Loucy (cell line): Measurements from ENCODE around the gene PACSIN2.

Source experiments
- H2AFZ ChIP-seq: fragments of 200-600 bp; sonication (generic); 2 replicates; pipeline ENCODE4 v1.6.0; 2016; ENCODE audit warnings: antibody characterized with exemption, mild to moderate bottlenecking, low read length, moderate library complexity
- H3F3A ChIP-seq: fragments of 200-600 bp; 2 replicates; pipeline ENCODE4 v1.6.0; 2016; ENCODE audit warnings: antibody characterized with exemption, low read depth, mild to moderate bottlenecking
- H3K27me3 ChIP-seq: fragments of 200-600 bp; sonication (generic); 2 replicates; pipeline ENCODE4 v1.6.1; 2014; ENCODE audit warnings: low read length, mild to moderate bottlenecking; ENCODE audit not compliant: insufficient read depth, poor library complexity, severe bottlenecking
- H3K36me3 ChIP-seq: fragments of 200-600 bp; sonication (generic); 2 replicates; pipeline ENCODE4 v1.6.1; 2016; ENCODE audit warnings: low read length; ENCODE audit not compliant: insufficient read depth
- H3K4me1 ChIP-seq: fragments of 200-600 bp; sonication (generic); 2 replicates; pipeline ENCODE4 v1.5.1; 2014; ENCODE audit warnings: low read length, mild to moderate bottlenecking; ENCODE audit not compliant: insufficient read depth, poor library complexity, severe bottlenecking
- H3K4me2 ChIP-seq: fragments of 200-600 bp; sonication (generic); 2 replicates; pipeline ENCODE4 v1.6.0; 2014; ENCODE audit warnings: antibody characterized with exemption, low read length, low read depth, mild to moderate bottlenecking; ENCODE audit not compliant: poor library complexity, severe bottlenecking
- H3K4me3 ChIP-seq: fragments of 200-600 bp; sonication (generic); 2 replicates; pipeline ENCODE4 v1.5.1; 2014; ENCODE audit warnings: low read length, mild to moderate bottlenecking, mixed read lengths; ENCODE audit not compliant: poor library complexity, severe bottlenecking
- H3K79me2 ChIP-seq: fragments of 200-600 bp; sonication (generic); 2 replicates; pipeline ENCODE4 v1.6.1; 2014; ENCODE audit warnings: low read length; ENCODE audit not compliant: insufficient read depth
- H3K9ac ChIP-seq: fragments of 200-600 bp; sonication (generic); 2 replicates; pipeline ENCODE4 v1.6.0; 2014; ENCODE audit warnings: mild to moderate bottlenecking, low read depth, low read length, moderate library complexity; ENCODE audit not compliant: poor library complexity, severe bottlenecking
- H3K9me2 ChIP-seq: fragments of 200-600 bp; sonication (generic); replicated peaks from 2 replicates; pipeline ENCODE4 v1.6.1; 2016; ENCODE audit warnings: low read depth, low read length, mixed read lengths
- H3K9me3 ChIP-seq: fragments of 200-600 bp; sonication (generic); 2 replicates; pipeline ENCODE4 v1.6.1; 2014; ENCODE audit warnings: mild to moderate bottlenecking, antibody characterized with exemption, low read length, low read depth; ENCODE audit not compliant: insufficient read depth
- H4K20me1 ChIP-seq: fragments of 200-600 bp; sonication (generic); 2 replicates; pipeline ENCODE4 v1.6.0; 2014; ENCODE audit warnings: antibody characterized with exemption, low read length, mild to moderate bottlenecking; ENCODE audit not compliant: insufficient read depth, poor library complexity, severe bottlenecking
- CTCF ChIP-seq: fragments of 200-600 bp; sonication (generic); conservative IDR thresholded peaks from 2 replicates; pipeline ENCODE4 v1.5.1; 2014; ENCODE audit warnings: mild to moderate bottlenecking, antibody characterized with exemption, low read length
- EZH2phosphoT487 ChIP-seq: fragments of 200-600 bp; IDR thresholded peaks from 2 replicates; pipeline ENCODE4 v1.6.1; 2018; ENCODE audit warnings: antibody characterized with exemption, mild to moderate bottlenecking, moderate library complexity, borderline replicate concordance

Gene PACSIN2

GRCh38 chr22:43008921-43009320 lies 6.0 kb downstream of the PACSIN2 start:
- Histone ChIP-seq H3K9ac (no peak overlapping the region), H4K20me1 (peaks cover 79% of the 10 kb centered on the region), H3K9me2 (no peaks in the 10 kb centered on the region), H2AFZ (no peak overlapping the region), H3K27me3 (no peaks in the 10 kb centered on the region), H3K79me2 (peaks cover 98% of the 10 kb centered on the region), H3K4me2 (peak overlapping the region; percentile 23), H3K9me3 (no peaks in the 10 kb centered on the region), H3K4me3 (no peak overlapping the region), H3K36me3 (no peaks in the 10 kb centered on the region), H3K4me1 (peaks cover 58% of the 10 kb centered on the region), H3F3A (0 out of 2 replicates have a peak, but pooled peaks cover 3% of the 10 kb centered on the region)
- TF ChIP-seq EZH2phosphoT487 (no peak), CTCF (no peak)

DNA sequence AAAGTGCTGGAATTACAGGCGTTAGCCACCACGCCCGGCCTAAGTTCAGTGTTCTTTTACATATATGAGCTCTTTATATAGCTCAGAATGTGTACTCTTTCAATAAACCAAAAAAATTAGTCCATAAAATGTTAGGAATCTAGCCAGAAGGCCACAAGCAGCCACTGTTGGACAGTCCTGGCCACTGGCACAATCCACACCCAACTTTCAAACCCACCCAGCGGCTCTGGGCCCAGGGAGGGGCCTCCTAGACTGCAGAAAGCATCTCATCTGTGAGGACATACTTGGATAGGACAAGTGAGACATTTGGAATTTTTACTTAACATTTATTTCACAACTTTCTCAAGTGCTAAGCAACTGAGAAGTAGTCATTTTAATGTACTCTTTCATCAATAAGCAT lies 6.4 kb downstream of the PACSIN2 start:
- Histone ChIP-seq H3F3A (0 out of 2 replicates have a peak, but pooled peaks cover 3% of the 10 kb centered on the region), H2AFZ (no peak overlapping the region), H3K79me2 (peaks cover 98% of the 10 kb centered on the region), H3K4me3 (no peak overlapping the region), H3K36me3 (no peaks in the 10 kb centered on the region), H3K4me2 (peak overlapping the region; percentile 23), H3K9me2 (no peaks in the 10 kb centered on the region), H3K9ac (no peak overlapping the region), H4K20me1 (peaks cover 79% of the 10 kb centered on the region), H3K27me3 (no peaks in the 10 kb centered on the region), H3K4me1 (peaks cover 58% of the 10 kb centered on the region), H3K9me3 (no peaks in the 10 kb centered on the region)
- TF ChIP-seq CTCF, result no peak
- no peak for TF ChIP-seq EZH2phosphoT487

GRCh38 chr22:43007519-43008102 lies 7.3 kb downstream of the PACSIN2 start:
- Histone ChIP-seq H3F3A (0 out of 2 replicates have a peak, but pooled peaks cover 3% of the 10 kb centered on the region), H2AFZ (no peak overlapping the region), H4K20me1 (peaks cover 77% of the 10 kb centered on the region), H3K9me3 (no peaks in the 10 kb centered on the region), H3K4me2 (peak overlapping the region; percentile 29), H3K9ac (no peak overlapping the region), H3K36me3 (no peaks in the 10 kb centered on the region), H3K9me2 (no peaks in the 10 kb centered on the region), H3K4me3 (no peak overlapping the region), H3K27me3 (no peaks in the 10 kb centered on the region), H3K4me1 (peaks cover 57% of the 10 kb centered on the region), H3K79me2 (peaks cover 98% of the 10 kb centered on the region)
- TF ChIP-seq CTCF (no peak), EZH2phosphoT487 (no peak)
